ENCODE results near the gene BTBD16.

BTBD16 gene

DNA sequence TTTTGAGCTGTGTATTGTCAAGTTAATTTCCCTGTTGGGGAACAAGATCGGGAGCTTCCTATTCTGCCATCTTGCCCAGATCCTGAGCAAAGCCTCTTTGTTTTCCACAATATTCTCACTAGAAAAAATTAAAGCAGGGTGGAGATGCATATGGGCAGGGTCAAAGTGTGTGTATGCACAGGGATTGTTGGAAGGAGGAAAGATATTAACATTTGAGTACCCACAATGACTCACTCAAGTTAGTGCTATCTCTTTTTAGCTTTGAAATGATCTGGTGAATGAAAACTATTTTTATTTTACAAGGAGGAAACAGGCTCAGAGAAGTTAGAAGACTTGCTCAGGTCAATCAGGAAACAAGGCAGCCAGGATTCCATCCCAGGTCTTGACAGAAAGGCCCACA is 6.7 kb upstream of the BTBD16 start:
- no peak overlapping the region for H3K27ac ChIP-seq
- TF ChIP-seq, protein P1, sequence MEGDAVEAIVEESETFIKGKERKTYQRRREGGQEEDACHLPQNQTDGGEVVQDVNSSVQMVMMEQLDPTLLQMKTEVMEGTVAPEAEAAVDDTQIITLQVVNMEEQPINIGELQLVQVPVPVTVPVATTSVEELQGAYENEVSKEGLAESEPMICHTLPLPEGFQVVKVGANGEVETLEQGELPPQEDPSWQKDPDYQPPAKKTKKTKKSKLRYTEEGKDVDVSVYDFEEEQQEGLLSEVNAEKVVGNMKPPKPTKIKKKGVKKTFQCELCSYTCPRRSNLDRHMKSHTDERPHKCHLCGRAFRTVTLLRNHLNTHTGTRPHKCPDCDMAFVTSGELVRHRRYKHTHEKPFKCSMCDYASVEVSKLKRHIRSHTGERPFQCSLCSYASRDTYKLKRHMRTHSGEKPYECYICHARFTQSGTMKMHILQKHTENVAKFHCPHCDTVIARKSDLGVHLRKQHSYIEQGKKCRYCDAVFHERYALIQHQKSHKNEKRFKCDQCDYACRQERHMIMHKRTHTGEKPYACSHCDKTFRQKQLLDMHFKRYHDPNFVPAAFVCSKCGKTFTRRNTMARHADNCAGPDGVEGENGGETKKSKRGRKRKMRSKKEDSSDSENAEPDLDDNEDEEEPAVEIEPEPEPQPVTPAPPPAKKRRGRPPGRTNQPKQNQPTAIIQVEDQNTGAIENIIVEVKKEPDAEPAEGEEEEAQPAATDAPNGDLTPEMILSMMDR (conservative IDR thresholded peaks at IDR 0.05) = no peak

DNA sequence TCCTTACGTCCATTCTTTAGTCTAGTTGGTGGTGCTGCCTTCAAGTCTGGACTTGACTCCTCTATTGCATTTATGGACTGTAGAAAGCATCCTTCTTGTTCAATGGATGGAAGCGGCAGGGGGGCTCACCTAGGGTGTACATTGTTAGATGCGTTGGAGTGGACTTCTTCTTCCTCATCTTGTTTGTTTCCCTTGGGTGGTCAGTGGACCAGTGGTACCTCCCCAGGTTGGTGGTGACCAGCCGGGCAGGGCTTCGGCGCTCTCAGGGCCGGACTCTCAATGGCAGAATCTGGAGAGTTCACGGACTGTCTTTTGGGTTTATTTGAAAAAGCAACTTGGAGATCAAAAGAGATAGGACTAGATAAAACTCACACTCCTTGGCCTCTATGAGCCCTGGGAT is 6.2 kb upstream of the BTBD16 start:
- TF ChIP-seq, protein P1 (conservative IDR thresholded peaks at IDR 0.05) = no peak
- no peak overlapping the region for H3K27ac ChIP-seq

DNA sequence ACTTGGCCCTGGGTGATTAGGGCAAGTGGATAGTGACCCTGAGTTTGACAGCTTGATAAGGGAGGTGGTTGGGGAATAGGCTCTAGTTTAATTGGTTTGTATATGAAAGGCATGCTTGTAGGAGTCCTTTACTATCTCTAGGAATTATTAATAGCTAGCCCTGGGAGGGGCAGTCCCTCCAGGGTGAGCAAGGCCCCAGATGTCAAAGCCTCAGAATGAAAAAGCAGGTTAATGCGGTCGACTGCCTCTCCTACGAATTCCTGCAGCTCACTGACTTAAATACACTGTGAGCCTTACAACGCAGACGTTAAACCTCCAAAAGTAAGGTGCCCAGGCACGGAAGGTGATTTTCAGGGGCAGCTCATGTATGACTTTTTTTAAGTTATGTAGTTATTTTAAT is 5.2 kb upstream of the BTBD16 start:
- TF ChIP-seq, protein P1 (conservative IDR thresholded peaks at IDR 0.05) = no peak
- H3K27ac ChIP-seq = no peak overlapping the region

DNA sequence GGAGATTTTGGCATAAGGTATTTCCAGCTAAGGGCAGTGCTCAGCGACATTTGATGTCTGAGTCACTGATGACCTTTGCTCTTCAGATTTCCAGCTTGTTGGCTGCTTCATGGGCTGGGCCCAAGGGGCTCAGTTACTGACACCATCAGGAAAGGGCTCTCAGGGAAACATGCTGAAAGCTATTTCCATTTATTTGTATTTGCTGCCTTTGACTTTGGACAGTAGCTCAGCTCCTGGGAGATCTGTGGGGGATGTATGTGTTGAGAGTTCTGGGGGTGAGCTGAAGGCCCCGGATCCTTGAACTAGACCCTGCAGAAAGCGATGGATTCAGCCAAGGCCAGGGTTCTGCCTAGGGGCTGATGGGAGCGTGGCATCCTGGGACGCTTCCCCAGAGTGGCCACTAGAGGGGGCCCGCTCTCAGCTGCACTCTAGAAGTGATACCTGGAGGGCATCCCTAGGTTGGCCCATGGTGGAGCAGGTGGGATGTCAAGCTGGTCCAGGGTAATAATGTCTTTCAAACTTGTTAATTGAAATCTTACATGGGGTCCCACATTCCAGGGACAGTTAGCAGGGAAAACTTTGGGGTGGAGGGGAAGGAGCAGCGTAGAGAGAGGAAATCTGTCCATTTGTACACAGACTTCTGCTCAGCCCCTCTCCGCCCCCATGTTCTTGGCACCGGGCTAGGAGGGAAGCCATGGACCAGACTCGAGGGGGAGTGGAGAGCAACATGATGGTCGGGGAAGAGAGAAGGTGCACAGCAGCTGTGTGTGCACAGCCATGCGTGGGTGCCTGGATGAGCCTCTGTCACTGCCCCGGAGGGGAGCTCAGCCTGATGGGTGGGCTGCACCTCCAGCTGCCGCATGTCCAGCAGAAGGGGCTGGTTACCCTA is 3.0 kb upstream of the BTBD16 start:
- TF ChIP-seq, protein P1 (conservative IDR thresholded peaks at IDR 0.05) = peak; percentile 90
- no peak overlapping the region for H3K27ac ChIP-seq

DNA sequence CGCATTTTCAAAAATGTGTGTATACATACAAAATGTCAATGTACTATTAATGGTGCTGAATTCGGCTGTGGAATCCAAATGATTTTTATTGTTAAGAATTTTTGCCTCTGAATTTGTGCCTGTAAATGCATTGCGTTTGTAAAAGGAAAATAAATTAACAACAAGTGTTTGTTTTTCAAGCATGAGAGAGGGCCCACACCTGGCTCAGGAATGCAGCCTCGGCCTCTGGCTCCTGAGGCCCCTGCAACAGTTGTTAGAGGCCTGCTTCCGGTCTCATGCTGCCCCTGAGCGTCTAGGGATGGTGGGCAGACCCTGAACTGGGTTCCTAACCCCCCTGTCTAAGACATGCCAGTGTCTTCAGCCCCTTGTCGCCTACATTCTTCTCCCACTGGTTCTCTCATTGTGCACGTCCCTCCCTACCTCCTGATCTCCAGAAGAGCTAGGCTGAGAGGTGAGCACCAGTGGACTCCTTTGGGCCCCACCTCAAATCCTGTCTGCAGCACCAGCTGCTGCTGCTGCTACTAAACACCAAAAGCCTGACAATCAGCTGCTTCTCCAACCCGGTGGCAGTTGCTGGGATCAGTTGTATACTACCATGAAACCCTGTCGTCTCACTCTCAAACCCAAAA is 1.9 kb upstream of the BTBD16 start:
- no peak overlapping the region for H3K27ac ChIP-seq
- TF ChIP-seq, protein P1 (conservative IDR thresholded peaks at IDR 0.05) = no peak

DNA sequence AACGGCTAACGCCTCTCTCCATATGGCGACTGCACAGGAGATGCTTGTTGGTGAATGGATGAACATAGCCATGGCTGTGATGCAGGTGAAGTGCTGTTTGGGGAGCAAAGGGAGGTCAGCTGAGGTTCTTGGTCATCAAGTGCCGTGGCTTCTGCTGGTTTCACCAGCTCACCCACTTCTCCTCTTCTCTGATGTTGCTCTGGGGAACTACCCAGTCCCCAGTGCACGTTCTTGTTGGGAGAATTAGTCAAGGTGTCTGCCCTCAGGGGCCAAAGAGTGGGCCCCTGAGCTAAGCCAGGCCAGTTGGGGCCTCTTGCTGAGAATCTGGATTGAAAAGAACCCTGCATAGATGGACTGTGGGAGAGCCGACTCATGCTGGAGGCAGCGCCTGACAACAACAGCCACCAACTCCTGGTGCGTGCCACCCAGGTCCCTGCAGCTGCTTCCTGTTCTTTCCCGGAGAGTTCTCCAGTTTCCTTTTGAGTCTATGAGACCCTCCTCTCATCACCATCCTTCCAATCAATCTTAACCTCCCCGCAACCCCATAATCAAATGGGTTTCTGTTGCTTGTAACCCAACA is 3.0 kb downstream of the BTBD16 start:
- H3K27ac ChIP-seq = no peak overlapping the region
- TF ChIP-seq, protein P1 (conservative IDR thresholded peaks at IDR 0.05) = no peak

DNA sequence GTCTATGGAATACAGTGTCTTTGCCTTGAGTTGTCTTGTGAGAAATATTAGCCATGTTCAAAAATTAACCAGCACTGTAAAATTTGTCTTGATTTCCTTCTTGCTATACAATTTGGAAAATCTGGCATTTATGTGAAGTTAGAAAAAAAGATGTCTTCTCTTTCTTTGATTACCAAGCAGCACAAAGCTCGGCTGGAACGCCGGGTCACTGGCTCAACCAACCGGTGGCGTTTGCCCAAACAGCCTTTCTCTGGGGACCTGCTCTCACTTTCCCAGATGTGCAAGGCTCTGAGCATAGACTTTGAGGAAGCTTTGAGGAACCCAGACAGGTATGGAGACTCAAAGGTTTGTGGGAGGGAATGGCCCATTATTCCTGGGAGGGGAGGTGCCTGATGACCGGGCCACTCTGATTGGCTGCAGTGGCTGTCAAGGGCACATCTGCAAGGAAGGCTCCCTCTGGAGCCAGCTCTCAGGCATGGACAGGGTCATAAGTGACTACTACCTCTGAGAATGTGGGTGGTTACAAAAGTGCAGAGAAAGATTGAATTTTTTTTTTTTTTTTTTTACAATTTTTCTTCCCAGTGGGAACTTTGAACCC is 5.6 kb downstream of the BTBD16 start:
- no peak overlapping the region for H3K27ac ChIP-seq
- TF ChIP-seq, protein P1 (conservative IDR thresholded peaks at IDR 0.05) = no peak
